Heart right ventricle (tissue), 16 donors: ENCODE measurements around the gene NPAS3. TPM values are rescaled to one million over a fixed set of nuclear protein-coding genes. Genes with fewer than 3 reads are reported as not detected.

Experiments used
- ATAC-seq, 8 donors: fragments of 200-7000 bp; cut with Tn5 transposase; one replicate each; pipeline ENCODE4 v1.9.1; 2020; ENCODE audit warnings: mild to moderate bottlenecking in 8 of 8, moderate library complexity in 8 of 8, moderate number of reproducible peaks in 1 of 8
- DNase-seq, 2 donors: peaks; one replicate each; pipeline ENCODE4 v3.0.0-alpha.2; 2020
- H3K27ac ChIP-seq, 10 donors: fragments of 200-600 bp; sonication (generic) in 2 of 10; one replicate each; pipeline versions ENCODE4 v1.5.0 to v1.8.0; 2020 to 2022; ENCODE audit warnings: mild to moderate bottlenecking in 3 of 10
- H3K27me3 ChIP-seq, 7 donors: fragments of 200-600 bp; one replicate each; pipeline ENCODE4 v1.8.0; 2021 to 2022; ENCODE audit warnings: mild to moderate bottlenecking in 2 of 7
- H3K36me3 ChIP-seq, 9 donors: fragments of 200-600 bp; sonication (generic) in 1 of 9; one replicate each; pipeline versions ENCODE4 v1.5.0 to v1.8.0; 2020 to 2022; ENCODE audit warnings: mild to moderate bottlenecking in 2 of 9
- H3K4me1 ChIP-seq, 9 donors: fragments of 200-600 bp; sonication (generic) in 1 of 9; one replicate each; pipeline versions ENCODE4 v1.5.0 to v1.8.0; 2020 to 2022; ENCODE audit warnings: mild to moderate bottlenecking in 4 of 9
- H3K4me3 ChIP-seq, 10 donors: fragments of 200-600 bp; sonication (generic) in 2 of 10; one replicate each; pipeline versions ENCODE4 v1.5.0 to v1.8.0; 2020 to 2022; ENCODE audit warnings: mild to moderate bottlenecking in 7 of 10, moderate library complexity in 2 of 10
- H3K9me3 ChIP-seq, 11 donors: fragments of 200-600 bp in 10 of 11; sonication (generic) in 2 of 11; one replicate each; pipeline versions ENCODE4 v1.5.0 to v1.8.0; 2013 to 2022; ENCODE audit warnings: mild to moderate bottlenecking in 2 of 11, control low read depth in 1 of 11, moderate library complexity in 1 of 11
- CTCF ChIP-seq, 9 donors: fragments of 200-600 bp; sonication (generic) in 2 of 9; IDR thresholded peaks; one replicate each; pipeline versions ENCODE4 v1.5.0 to v1.8.0; 2021 to 2022; ENCODE audit warnings: antibody characterized with exemption in 9 of 9, mild to moderate bottlenecking in 5 of 9, moderate library complexity in 1 of 9
- WGBS, 2 donors: extraction: QIAGEN DNeasy Blood & Tissue Kit; methylation state at CpG; one replicate each; pipeline ENCODE4 v1.1.7; 2013; ENCODE audit warnings: inconsistent platforms in 1 of 2; 5-methylcytosine and 5-hydroxymethylcytosine counted together
- intact Hi-C, 10 donors: fragments of 100-400 bp; cut with DNase I; formaldehyde crosslinking; loops; one replicate each; pipeline versions ENCODE4 v1.11.1 to v1.14.2; 2022
- polyA plus RNA-seq, 2 donors: library from polyadenylated mRNA; stranded (reverse); fragments of 200-250 nt; gene quantifications; one replicate each; pipeline ENCODE4 v1.2.3, GENCODE V29; 2013
- total RNA-seq, 10 donors: library from RNA; stranded (reverse); fragmentation: NEBNext Ultra II Directional in 3 of 10; extraction: Animal tissue kit (Norgen Biotek cat#: 25700) in 3 of 10; gene quantifications; one replicate each; pipeline versions ENCODE4 v1.2.1 to v1.2.4, GENCODE V29; 2021 to 2023
- donor health status: Arrhythmogenic right ventricular cardiomyopathy.
- donor health status: ischemic (EF 13 %, LVEDD 7.1; RV severe dilation, severe dysfunction).
- donor health status: healthy with polysubstance abuse.
- donor health status: DM: no; HTN: yes; CAD: no.
- donor health status: DM: no; HTN: no; CAD: no.
- donor health status: ischemic (EF 25% LVEDD 6.9; RV normal size, moderate dysfunction).
- donor health status: ischemic (EF 25% LVEDD 5.7; RV mildly dilated, moderate dysfunction).
- donor health status: healthy.
- donor health status: DM: yes; HTN: yes; CAD: no.
- donor health status: Ischemic cardiomyopathy.
- donor health status: ischemic (EF 35%, LVEDD 5.7; RV mildly dilated, moderate dysfunction).
- donor health status: nonischemic (EF 11% LVEDD 7.7; RV severe dilation, severe dysfunction).
- donor health status: DM: yes; HTN: yes; CAD: no.
- donor health status: PGD.
- donor health status: ischemic (EF 29% LVEDD 5.4; RV normal size, mild dysfunction).
- donor health status: nonischemic (EF 23%, LVEDD 6.1; RV moderate dilation, normal function).

NPAS3 gene
- total and polyA plus RNA-seq, 12 donors = 0.12 to 2.8 (median 0.99) TPM

GRCh38 chr14:33061667-33062325 is 123.1 kb downstream of the NPAS3 start:
- no peaks in the 10 kb centered on the region for H3K4me1 ChIP-seq
- no peak overlapping the region for H3K4me3 ChIP-seq
- no peaks in the 10 kb centered on the region for H3K27me3 ChIP-seq
- no peak for TF ChIP-seq CTCF (IDR thresholded peaks at IDR 0.05)
- no peaks in the 10 kb centered on the region for H3K9me3 ChIP-seq
- 79 to 83% methylated on average over 6 of the region's 6 CpGs for WGBS, 2 donors
- ATAC-seq = no peak
- intact Hi-C loops = no loop called here
- no peak overlapping the region for H3K27ac ChIP-seq
- DNase-seq = no peak
- H3K36me3 ChIP-seq = no peaks in the 10 kb centered on the region

- DNase-seq (no peak), ATAC-seq (no peak)
- H3K4me3 ChIP-seq = no peak overlapping the region
- 84 to 89% methylated on average over 9 of the region's 9 CpGs for WGBS, 2 donors
- no peaks in the 10 kb centered on the region for H3K4me1 ChIP-seq
- no peaks in the 10 kb centered on the region for H3K36me3 ChIP-seq
- no peaks in the 10 kb centered on the region for H3K9me3 ChIP-seq
- no peak overlapping the region for H3K27ac ChIP-seq
- no peak for TF ChIP-seq CTCF (IDR thresholded peaks at IDR 0.05)
- intact Hi-C loops = no loop called here
- no peaks in the 10 kb centered on the region for H3K27me3 ChIP-seq
These were observed 123.8 kb downstream of the NPAS3 start for GRCh38 chr14:33062476-33062875.

- ATAC-seq = no peak
- no peak overlapping the region for H3K4me3 ChIP-seq
- TF ChIP-seq CTCF (IDR thresholded peaks at IDR 0.05) = no peak
- no peaks in the 10 kb centered on the region for H3K9me3 ChIP-seq
- no peaks in the 10 kb centered on the region for H3K4me1 ChIP-seq
- no peak overlapping the region for H3K27ac ChIP-seq
- intact Hi-C loops = no loop called here
- DNase-seq = no peak
- no peaks in the 10 kb centered on the region for H3K27me3 ChIP-seq
- H3K36me3 ChIP-seq = no peaks in the 10 kb centered on the region
- WGBS, 2 donors = 64 to 76% methylated on average over 2 of the region's 2 CpGs
These were observed 124.2 kb downstream of the NPAS3 start for GRCh38 chr14:33062881-33063280.

- Histone ChIP-seq H3K4me3 (no peak overlapping the region), H3K27ac (no peak overlapping the region), H3K36me3 (no peaks in the 10 kb centered on the region), H3K4me1 (no peaks in the 10 kb centered on the region), H3K27me3 (no peaks in the 10 kb centered on the region), H3K9me3 (no peaks in the 10 kb centered on the region)
- no peak for TF ChIP-seq CTCF (IDR thresholded peaks at IDR 0.05)
- intact Hi-C loops = no loop called here
- WGBS, 2 donors = 91 to 95% methylated on average over 4 of the region's 4 CpGs
- DNase-seq (no peak), ATAC-seq (no peak)
These were observed 124.8 kb downstream of the NPAS3 start for GRCh38 chr14:33063521-33063920.
